GM21367 (cell line): Measurements from ENCODE around the gene CFHR5.
A peak's percentile ranks its signal among the peaks of the same experiment; 100 is the strongest.
"Not testable (repeated sequence)": the region's sequence is repeated elsewhere in the genome, so short reads cannot be mapped to it uniquely, and the experiment has no call there.

ENCODE experiments used
- ATAC-seq: cut with Tn5 transposase; IDR thresholded peaks from one replicate; pipeline ENCODE4 v1.9.1; 2021; ENCODE audit not compliant: unreplicated experiment

The CFHR5 gene

DNA sequence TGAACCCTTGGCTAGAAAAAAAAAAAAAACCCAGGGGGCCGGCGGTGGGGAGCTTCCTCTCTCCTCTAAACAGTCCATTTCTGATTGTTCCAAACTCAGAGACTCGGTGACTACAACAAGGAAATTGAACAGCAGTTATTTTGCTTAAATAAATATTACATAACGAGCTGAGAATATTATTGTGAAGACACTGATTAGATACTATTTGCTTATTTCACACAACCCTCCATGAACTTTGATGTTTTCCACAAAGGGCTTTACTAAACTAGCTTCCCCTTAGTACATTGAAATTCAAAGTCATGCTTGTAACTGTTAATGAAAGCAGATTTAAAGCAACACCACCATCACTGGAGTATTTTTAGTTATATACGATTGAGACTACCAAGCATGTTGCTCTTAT lies at the start of gene CFHR5:
Gene CFHR5 (plus strand): TSS at position 279 of the 400 bp plus-strand sequence. CDS start 109 bp downstream, at position 388.
- ATAC-seq = no peak

DNA sequence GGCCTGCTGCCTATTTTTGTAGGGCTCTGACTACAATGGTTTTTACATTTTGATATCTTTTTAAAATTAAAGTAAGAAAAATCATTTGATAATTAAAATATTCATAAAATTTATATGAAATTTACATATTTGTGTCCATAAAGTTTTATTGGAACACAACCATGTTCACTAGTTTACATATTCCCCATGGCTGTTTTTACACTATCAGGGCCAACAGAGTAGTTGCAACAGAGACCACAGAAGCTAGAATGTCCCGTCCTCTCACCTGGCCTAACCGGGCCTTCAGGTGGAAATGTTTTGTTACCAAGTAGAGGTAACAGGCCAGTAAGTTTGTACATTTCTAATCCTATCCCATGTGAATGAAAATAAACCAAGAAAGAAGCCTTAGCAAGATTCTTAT lies 44.5 kb upstream of the CFHR5 start:
- ATAC-seq = not testable (repeated sequence)

DNA sequence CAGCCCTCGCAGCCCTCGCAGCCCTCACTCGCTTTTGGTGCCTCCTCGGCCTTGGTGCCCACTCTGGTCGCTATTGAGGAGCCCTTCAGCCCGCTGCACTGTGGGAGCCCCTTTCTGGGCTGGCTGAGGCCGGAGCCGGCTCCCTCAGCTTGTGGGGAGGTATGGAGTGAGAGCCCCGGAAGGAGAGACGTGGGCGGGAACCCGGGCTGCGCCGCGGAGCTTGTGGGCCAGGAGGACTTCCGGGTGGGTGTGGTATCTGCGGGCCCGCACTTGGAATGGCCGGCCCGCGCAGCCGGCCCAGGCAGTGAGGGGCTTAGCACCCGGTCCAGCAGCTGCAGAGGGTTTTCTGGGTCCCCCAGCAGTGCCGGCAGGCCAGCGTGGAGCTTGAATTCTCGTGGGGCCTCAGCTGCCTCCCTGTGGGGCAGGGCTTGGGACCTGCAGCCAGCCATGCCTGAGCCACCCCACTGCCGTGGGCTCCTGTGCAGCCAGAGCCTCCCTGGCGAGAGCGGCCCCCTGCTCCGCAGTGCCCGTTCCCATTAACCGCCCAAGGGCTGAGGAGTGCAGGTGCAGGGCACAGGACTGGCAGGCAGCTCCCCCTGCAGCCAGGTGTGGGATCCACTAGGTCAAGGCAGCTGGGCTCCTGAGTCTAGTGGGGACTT lies 43.7 kb upstream of the CFHR5 start:
- ATAC-seq = no peak

DNA sequence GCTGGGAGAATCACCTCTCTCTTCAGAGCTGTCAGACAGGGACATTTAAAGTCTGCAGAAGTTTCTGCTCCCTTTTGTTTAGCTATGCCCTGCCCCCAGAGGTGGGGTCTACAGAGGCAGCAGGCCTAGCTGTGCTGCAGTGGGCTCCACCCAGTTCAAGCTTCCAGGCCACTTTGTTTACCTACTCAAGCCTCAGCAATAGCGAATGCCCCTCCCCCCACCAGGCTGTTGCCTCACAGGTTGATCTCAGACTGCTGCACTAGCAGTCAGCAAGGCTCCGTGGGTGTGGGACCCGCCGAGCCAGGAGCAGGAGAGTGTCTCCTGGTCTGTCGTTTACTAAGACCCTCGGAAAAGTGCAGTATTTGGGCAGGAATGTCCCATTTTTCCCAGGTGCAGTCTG lies 35.9 kb upstream of the CFHR5 start:
- ATAC-seq = not testable (repeated sequence)

DNA sequence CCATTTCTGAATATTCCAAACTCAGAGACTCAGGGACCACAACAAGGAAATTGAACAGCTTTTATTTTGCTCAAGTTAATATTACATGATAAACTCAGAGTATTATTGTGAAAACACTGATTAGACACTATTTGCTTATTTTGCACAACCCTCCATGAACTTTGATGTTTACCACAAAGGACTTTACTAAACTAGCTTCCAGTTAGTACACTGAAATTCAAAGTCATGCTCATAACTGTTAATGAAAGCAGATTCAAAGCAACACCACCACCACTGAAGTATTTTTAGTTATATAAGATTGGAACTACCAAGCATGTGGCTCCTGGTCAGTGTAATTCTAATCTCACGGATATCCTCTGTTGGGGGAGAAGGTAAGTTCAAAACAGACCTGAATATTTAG lies 33.8 kb upstream of the CFHR5 start, which contains the start of gene CFHR2:
Gene CFHR2 (plus strand): TSS at position 171 of the 400 bp plus-strand sequence. CDS start 143 bp downstream, at position 314.
- not testable (repeated sequence) for ATAC-seq

DNA sequence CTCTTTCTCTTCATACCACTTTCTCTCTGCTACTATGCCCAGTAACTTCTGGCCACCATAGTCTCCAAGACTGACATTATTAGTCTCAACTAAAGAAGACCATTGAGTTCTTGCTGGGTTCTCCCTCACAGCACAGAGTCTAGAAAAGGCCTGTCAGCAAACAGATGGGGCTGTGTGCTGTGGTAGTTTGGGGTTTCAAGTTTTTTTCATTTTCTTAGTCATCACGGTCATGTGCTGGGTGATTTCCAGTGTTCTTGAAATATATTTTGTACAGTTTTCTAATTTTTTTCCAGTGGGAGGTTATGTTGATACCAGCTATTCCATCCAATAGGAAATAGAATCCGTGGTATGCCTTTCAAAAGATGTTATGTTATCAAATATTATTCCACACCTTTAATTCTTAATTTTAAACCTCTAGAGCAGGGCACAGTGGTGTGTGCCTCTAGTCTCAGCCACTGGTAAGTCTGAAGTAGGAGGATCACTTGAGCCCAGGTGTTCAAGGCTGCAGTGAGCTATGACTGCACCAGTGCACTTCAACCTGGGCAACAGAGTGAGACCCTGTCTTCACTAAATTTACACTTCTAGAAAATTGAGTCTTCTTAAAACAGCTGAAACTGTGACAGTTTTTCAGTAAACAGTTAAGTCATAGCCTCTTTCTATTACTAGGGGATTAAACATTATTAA lies 25.5 kb upstream of the CFHR5 start:
- peak; percentile 77 for ATAC-seq

DNA sequence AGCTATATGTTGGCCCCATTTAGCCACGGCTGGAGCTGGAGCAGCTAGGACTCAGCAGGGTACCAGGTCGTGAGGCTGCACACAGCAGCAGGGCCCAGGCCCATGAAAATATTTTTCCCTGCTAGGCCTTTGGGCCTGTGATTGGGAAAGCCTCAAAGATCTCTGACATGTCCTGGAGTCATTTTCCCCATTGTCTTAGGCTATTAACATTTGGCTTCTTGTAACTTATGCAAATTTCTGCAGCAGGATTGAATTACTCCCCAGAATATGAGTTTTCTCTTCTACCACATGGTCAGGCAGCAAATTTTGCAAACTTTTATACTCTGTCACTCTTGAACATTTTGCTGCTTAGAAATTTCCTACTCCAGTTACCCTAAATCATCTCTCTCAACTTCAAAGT lies 22.6 kb upstream of the CFHR5 start:
- no peak for ATAC-seq

DNA sequence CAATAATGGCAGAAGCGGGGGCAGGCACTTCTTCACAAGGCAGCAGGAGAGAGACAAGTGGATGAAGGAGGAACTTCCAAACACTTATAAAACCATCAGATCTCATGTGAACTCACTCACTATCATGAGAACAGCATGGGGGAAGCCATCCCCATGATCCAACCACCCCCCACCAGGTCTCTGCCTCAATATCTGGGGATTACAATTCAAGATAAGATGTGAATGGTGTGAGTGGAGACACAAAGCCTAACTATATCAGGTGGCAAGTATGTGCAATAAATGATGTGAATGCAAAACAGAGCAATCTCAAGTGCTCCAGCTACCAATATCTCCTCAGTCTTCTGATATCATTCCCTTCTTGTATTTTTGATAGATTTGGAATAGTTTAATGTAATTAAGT lies 21.4 kb upstream of the CFHR5 start:
- ATAC-seq = no peak

DNA sequence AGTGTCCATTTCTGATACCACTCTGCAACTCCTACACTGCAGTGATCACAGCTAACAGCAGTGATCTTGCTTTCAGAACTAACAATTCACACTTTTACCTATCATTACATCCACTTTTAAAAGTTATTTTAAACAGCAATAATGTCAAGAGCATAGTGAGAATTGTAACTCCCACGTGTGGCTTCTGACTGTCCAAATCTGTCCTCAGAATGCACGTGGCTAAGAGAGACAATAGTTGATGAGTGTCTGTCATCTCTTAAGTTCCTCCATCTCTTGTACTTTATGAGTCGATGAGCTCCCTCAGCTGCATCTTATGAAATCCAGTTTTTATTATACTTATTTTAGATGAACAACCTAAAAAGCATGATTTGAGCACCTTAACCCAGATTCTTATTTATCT lies 16.5 kb upstream of the CFHR5 start:
- peak; percentile 51 for ATAC-seq

DNA sequence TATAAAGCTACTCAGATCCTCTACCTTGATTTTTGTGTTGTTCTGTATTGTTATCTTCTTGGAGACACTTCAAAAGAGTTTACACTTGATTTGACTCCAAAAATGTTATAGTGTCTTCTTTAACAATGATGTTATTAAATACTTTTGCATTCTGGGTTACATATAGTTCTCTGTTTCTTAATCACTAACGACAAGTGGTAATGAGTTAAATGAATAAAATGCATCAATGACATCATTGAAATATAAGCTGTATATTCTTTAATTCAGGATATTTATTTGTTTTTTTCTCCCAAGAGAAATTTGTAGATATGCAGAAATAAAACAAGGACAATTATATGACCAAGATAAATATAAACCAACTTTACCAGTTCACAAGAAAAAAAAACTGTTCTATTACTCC lies 7.2 kb upstream of the CFHR5 start:
- ATAC-seq = no peak

DNA sequence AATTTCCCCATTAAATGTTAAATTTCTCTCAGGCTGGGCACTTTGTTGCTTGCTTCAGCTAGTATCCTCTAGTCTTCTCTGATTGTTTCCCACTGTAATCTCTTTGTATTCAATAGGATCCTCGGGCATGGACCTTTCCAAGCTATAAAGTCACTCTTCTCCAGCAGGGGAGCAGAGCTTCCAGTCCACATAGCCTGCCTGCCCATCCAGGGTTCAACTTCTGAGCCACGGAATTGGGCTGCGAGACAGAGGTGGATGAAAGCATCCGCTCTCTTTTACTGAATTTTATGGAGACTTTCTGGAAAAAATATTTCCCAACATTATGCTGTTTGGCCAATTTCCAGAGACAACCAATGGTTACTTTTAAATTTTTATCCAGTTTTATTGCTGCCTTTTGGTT lies 1.1 kb upstream of the CFHR5 start:
- no peak for ATAC-seq

DNA sequence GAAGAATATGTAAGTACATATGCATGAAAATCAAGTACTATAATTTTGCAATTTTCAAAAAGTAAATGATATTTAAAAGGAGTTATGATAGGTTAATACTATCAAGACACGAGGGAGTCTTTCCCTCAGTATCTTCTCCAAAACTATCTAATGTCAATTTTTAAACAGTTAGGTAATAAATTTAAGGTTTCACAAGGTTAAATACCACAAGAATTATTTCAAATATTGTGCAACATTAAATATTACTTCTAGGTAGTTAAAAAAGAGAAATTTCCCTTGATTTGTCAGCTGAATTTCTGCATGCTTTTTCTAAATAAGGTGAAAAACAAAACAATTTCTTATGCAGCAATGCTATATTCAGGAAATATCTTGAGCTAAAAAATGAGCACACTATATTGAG lies 3.5 kb downstream of the CFHR5 start:
- no peak for ATAC-seq

DNA sequence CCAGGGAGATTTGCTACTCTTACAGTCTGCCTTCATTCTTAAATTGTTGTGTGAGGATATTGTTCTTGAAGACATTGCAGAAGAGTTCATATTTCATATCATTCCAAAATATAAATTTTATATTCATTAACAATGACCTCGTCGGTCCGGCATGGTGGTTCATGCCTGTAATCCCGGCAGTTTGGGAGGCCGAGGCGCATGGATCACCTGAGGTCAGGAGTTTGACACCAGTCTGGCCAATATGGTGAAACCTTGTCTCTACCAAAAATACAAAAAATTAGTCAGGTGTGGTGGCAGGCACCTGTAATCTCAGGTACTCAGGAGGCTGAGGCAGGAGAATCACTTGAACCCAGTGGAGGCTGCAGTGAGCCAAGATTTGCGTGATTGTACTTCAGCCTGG lies 4.9 kb downstream of the CFHR5 start:
- not testable (repeated sequence) for ATAC-seq

DNA sequence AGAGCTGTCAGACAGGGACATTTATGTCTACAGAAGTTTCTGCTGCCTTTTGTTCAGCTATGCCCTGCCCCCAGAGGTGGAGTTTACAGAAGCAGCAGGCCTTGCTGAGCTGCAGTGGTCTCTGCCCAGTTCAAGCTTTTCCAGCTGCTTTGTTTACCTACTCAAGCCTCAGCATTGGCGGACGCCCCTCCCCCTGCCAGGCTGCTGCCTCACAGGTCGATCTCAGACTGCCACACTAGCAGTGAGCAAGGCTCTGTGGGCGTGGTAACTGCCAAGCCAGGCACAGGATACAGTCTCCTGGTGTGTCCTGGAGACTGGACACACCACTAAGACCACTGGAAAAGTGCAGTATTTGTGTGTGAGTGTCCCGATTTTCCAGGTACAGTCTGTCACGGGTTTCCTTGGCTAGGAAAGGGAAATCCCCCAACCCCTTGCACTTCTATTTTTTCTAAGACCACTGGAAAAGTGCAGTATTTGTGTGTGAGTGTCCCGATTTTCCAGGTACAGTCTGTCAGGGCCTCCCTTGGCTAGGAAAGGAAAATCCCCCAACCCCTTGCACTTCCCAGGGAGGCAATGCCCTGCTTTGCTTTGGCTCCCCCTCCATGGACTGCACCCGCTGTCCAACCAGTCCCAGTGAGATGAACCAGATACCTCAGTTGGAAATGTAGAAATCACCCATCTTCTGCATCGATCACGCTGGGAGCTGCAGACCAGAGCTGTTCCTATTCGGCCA lies 14.7 kb downstream of the CFHR5 start:
- ATAC-seq = not testable (repeated sequence)

DNA sequence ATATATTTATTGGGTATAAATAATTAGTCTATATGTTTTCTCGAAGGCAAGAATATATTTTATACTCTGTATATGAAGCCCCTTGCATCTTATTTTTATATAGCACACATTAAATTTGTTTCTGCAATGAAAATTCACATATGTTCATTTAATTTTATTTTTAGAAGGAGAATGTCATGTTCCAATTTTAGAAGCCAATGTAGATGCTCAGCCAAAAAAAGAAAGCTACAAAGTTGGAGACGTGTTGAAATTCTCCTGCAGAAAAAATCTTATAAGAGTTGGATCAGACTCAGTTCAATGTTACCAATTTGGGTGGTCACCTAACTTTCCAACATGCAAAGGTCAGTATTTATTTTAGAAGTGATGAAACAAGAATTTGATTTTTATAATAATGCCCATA lies 16.6 kb downstream of the CFHR5 start:
- ATAC-seq = no peak

DNA sequence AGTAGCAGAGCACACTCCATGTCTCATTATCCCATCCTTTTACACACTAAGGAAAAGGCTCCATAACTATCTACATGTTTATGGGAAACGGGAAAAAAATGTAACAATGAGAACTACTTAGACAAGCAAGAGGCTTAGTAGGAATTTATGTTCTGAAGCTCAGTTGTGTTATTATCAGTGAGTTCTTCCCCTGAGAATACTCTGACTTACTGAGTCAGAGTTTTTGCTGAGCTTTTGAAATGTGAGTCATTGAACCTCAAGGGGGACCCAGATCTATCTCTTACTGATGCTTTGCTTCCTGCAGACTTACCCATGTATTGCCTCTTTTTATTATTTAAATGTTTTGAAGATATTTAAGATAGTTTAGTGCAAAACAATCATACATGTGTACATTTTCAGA lies 20.1 kb downstream of the CFHR5 start:
- no peak for ATAC-seq

DNA sequence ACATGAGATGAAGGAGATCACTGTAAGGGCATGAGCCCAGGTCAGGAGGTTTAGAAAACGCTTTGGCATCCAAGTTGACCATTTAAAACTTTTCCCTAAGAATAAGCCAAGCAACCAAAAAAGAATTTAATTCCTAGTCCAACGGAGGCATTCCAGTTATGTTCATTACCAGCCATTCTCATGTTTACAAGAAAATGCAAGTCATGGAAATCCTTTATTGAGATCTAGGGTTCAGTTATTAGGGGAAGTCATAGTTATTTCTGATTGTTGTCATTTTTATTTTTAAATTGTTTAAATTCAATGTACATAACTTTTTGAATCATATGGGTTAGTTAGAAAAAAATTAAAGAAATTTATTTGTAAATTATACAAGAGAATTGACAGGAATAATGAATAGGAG lies 24.5 kb downstream of the CFHR5 start:
- no peak for ATAC-seq

DNA sequence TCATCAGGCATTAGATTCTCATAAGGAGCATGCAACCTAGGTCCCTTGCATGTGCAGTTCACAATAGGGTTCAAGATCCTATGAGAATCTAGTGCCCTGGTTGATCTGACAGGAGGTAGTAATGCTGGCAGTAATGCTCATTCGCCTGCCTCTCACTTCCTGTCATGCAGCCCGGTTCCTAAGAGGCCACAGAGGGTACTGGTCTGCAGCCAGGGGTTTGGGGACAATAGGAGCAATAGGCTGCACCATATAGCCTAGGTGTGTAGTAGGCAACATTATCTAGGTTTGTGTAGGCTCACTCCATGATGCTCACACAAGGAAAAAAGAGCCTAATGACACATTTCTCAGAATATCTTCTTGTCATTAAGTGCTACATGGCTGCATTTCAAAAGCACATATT lies 25.8 kb downstream of the CFHR5 start:
- ATAC-seq = no peak

DNA sequence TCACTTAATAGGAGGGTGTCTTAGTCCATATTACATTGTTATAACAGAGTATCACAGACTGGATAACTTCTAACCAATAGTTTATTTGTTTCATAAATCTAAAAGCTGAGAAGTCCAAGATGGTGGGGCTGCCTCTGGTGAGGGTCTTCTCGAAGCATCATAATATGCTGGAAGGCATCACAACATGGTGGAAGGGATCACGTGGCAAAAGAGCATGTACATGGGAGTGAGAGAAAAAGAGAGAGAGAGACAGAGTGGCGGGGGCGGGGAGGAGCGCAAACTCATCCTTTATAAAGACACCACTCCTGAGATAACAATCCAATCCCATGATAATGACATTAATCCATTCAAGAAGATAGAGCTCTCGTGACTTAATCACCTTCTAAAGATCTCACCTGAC lies 31.5 kb downstream of the CFHR5 start:
- ATAC-seq = no peak

DNA sequence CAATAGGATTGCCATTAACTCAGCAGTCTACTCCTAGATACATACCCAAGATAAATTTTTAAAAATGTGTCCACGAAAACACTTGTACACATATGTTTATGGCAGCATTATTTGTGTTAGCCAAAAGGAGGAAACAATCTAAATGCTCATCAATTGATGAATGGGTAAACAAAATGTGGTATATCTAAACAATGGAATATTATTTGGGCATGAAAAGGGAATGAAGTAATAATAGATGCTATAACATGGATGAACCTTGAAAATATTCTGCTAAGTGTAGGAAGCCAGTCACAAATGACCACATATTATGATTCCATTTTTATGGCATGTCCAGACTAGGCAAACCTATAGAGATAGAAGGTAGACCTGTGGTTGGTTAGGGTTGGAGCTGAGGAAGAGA lies 34.3 kb downstream of the CFHR5 start:
- no peak for ATAC-seq

DNA sequence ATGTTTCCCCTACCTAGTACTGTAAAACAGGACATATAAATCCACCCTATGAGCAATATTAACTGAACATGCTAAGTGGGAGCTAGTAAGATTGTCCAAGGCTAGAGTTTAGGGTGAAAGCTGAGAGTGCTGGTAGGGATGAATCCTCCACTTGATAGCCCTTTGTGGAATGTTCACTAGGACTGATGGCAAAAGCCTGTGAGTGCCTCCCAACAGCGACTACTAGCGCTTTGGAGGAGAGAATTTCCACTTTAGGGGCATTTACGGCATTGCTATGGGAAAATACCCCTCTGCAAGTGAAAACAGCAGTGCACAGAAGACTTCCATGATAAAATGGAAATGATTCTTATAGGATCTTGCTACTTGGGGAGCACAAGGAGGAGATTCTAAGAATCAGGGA lies 35.9 kb downstream of the CFHR5 start:
- no peak for ATAC-seq

DNA sequence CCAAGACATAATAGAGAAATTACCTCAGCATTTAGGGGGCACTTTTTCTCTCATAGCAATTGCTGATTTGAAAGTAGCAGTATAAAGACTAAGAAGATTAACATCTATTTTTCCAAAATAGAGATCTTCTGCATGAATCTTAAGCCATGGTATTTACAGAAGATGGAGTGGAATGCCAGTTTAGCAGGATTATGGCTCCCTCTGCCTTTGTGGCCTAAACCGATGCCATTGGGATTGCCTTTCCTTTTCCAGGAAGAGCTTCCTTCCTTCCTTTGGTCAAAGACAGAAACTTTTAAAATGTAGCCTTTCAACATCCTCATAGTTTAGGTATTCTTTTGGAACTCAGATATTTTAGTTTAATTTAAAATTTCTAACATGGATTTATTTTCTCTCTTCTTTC lies 39.4 kb downstream of the CFHR5 start:
- no peak for ATAC-seq
